Measurements from ENCODE around the gene ING1.

ING1 gene

GRCh38 chr13:110677731-110678545 lies 35.6 kb upstream of the ING1 start:
- no peak for DNase-seq
- no peak overlapping the region for H3K9ac ChIP-seq (ENCODE audit: low read length)
- no peak overlapping the region for H4K91ac ChIP-seq (ENCODE audit: low read length)
- no peak overlapping the region for H2AFZ ChIP-seq (ENCODE audit: low read depth, low read length)
- no peak overlapping the region for H3K4me3 ChIP-seq (ENCODE audit: insufficient read depth in 1 of 2, low read depth in 1 of 2, low read length in 2 of 2)
- no peak overlapping the region for H2BK15ac ChIP-seq (ENCODE audit: low read depth, poor library complexity, severe bottlenecking)
- peaks cover 22% of the 10 kb centered on the region for H3K79me1 ChIP-seq (replicated peaks; ENCODE audit: low read length, poor library complexity, severe bottlenecking)
- H3K18ac ChIP-seq (ENCODE audit: low read depth in 1 of 2, low read length in 2 of 2) = no peak overlapping the region
- no peaks in the 10 kb centered on the region for H3K27me3 ChIP-seq (ENCODE audit: control insufficient read depth in 1 of 2, insufficient read depth in 1 of 2, low read length in 2 of 2)
- H3K23ac ChIP-seq (ENCODE audit: low read length in 2 of 2) = no peak overlapping the region
- WGBS = 93% methylated on average over 28 of the region's 28 CpGs
- no peaks in the 10 kb centered on the region for H3K9me3 ChIP-seq (ENCODE audit: control insufficient read depth, low read length)
- H3K4me2 ChIP-seq (ENCODE audit: low read length, poor library complexity, severe bottlenecking) = no peak overlapping the region
- no peak overlapping the region for H3K4ac ChIP-seq (ENCODE audit: low read depth in 1 of 2, low read length in 2 of 2)
- no peak overlapping the region for H2AK5ac ChIP-seq (ENCODE audit: low read length, severe bottlenecking)
- H2BK12ac ChIP-seq (ENCODE audit: low read length in 2 of 2) = no peak overlapping the region
- peaks cover 13% of the 10 kb centered on the region for H3K4me1 ChIP-seq (ENCODE audit: control insufficient read depth, insufficient read depth, low read depth, low read length)
- H3K14ac ChIP-seq (ENCODE audit: low read length in 2 of 2) = no peak overlapping the region
- H3K36me3 ChIP-seq (ENCODE audit: control insufficient read depth in 1 of 2, insufficient read depth in 2 of 2, low read depth in 1 of 2, low read length in 2 of 2) = peaks cover 46 to 61% of the 10 kb centered on the region in 2 experiments
- no peak overlapping the region for H2BK5ac ChIP-seq (ENCODE audit: low read depth, low read length, poor library complexity, severe bottlenecking)
- H4K8ac ChIP-seq (ENCODE audit: low read length) = no peak overlapping the region
- H3K27ac ChIP-seq (ENCODE audit: low read length, poor library complexity, severe bottlenecking) = peak overlapping the region; percentile 1
- no peak overlapping the region for H2BK120ac ChIP-seq (ENCODE audit: low read depth, low read length)

GRCh38 chr13:110680852-110681251 lies 32.6 kb upstream of the ING1 start:
- Histone ChIP-seq H3K79me1 (replicated peaks; ENCODE audit: low read length, poor library complexity, severe bottlenecking) (peaks cover 31% of the 10 kb centered on the region), H2BK15ac (ENCODE audit: low read depth, poor library complexity, severe bottlenecking) (no peak overlapping the region), H2BK5ac (ENCODE audit: low read depth, low read length, poor library complexity, severe bottlenecking) (no peak overlapping the region), H3K4me2 (ENCODE audit: low read length, poor library complexity, severe bottlenecking) (no peak overlapping the region), H4K91ac (ENCODE audit: low read length) (no peak overlapping the region), H2AK5ac (ENCODE audit: low read length, severe bottlenecking) (no peak overlapping the region), H3K9me3 (ENCODE audit: control insufficient read depth, low read length) (no peaks in the 10 kb centered on the region), H3K27me3 (ENCODE audit: control insufficient read depth in 1 of 2, insufficient read depth in 1 of 2, low read length in 2 of 2) (no peaks in the 10 kb centered on the region), H3K36me3 (ENCODE audit: control insufficient read depth in 1 of 2, insufficient read depth in 2 of 2, low read depth in 1 of 2, low read length in 2 of 2) (peaks cover 53 to 86% of the 10 kb centered on the region in 2 experiments), H3K23ac (ENCODE audit: low read length in 2 of 2) (no peak overlapping the region), H4K8ac (ENCODE audit: low read length) (no peak overlapping the region), H3K27ac (ENCODE audit: low read length, poor library complexity, severe bottlenecking) (no peak overlapping the region), H3K4me3 (ENCODE audit: insufficient read depth in 1 of 2, low read depth in 1 of 2, low read length in 2 of 2) (no peak overlapping the region), H2BK120ac (ENCODE audit: low read depth, low read length) (no peak overlapping the region), H3K9ac (ENCODE audit: low read length) (no peak overlapping the region), H3K18ac (ENCODE audit: low read depth in 1 of 2, low read length in 2 of 2) (no peak overlapping the region), H2BK12ac (ENCODE audit: low read length in 2 of 2) (no peak overlapping the region), H3K4me1 (ENCODE audit: control insufficient read depth, insufficient read depth, low read depth, low read length) (peaks cover 15% of the 10 kb centered on the region), H2AFZ (ENCODE audit: low read depth, low read length) (no peak overlapping the region), H3K14ac (ENCODE audit: low read length in 2 of 2) (no peak overlapping the region), H3K4ac (ENCODE audit: low read depth in 1 of 2, low read length in 2 of 2) (no peak overlapping the region)
- DNase-seq = peak; percentile 39
- 85% methylated on average over 7 of the region's 7 CpGs for WGBS

- Histone ChIP-seq H3K14ac (ENCODE audit: low read length in 2 of 2) (no peak overlapping the region), H3K4me2 (ENCODE audit: low read length, poor library complexity, severe bottlenecking) (no peak overlapping the region), H4K8ac (ENCODE audit: low read length) (no peak overlapping the region), H2AK5ac (ENCODE audit: low read length, severe bottlenecking) (no peak overlapping the region), H3K4me1 (ENCODE audit: control insufficient read depth, insufficient read depth, low read depth, low read length) (peaks cover 13% of the 10 kb centered on the region), H2BK120ac (ENCODE audit: low read depth, low read length) (no peak overlapping the region), H3K36me3 (ENCODE audit: control insufficient read depth in 1 of 2, insufficient read depth in 2 of 2, low read depth in 1 of 2, low read length in 2 of 2) (peaks cover 45 to 86% of the 10 kb centered on the region in 2 experiments), H3K27me3 (ENCODE audit: control insufficient read depth in 1 of 2, insufficient read depth in 1 of 2, low read length in 2 of 2) (no peaks in the 10 kb centered on the region), H3K4ac (ENCODE audit: low read depth in 1 of 2, low read length in 2 of 2) (no peak overlapping the region), H2AFZ (ENCODE audit: low read depth, low read length) (no peak overlapping the region), H3K27ac (ENCODE audit: low read length, poor library complexity, severe bottlenecking) (no peak overlapping the region), H4K91ac (ENCODE audit: low read length) (peak overlapping the region; percentile 18), H2BK12ac (ENCODE audit: low read length in 2 of 2) (no peak overlapping the region), H3K23ac (ENCODE audit: low read length in 2 of 2) (no peak overlapping the region), H2BK5ac (ENCODE audit: low read depth, low read length, poor library complexity, severe bottlenecking) (no peak overlapping the region), H3K79me1 (replicated peaks; ENCODE audit: low read length, poor library complexity, severe bottlenecking) (peaks cover 27% of the 10 kb centered on the region), H3K9me3 (ENCODE audit: control insufficient read depth, low read length) (no peaks in the 10 kb centered on the region), H3K9ac (ENCODE audit: low read length) (no peak overlapping the region), H3K18ac (ENCODE audit: low read depth in 1 of 2, low read length in 2 of 2) (no peak overlapping the region), H2BK15ac (ENCODE audit: low read depth, poor library complexity, severe bottlenecking) (no peak overlapping the region), H3K4me3 (ENCODE audit: insufficient read depth in 1 of 2, low read depth in 1 of 2, low read length in 2 of 2) (no peak overlapping the region)
- WGBS = 98% methylated on average over 10 of the region's 15 CpGs
- DNase-seq = no peak
Measured at GRCh38 chr13:110681868-110682550, 31.5 kb upstream of the ING1 start.

GRCh38 chr13:110682746-110683145 lies 30.8 kb upstream of the ING1 start:
- Histone ChIP-seq H3K27ac (ENCODE audit: low read length, poor library complexity, severe bottlenecking) (no peak overlapping the region), H3K4ac (ENCODE audit: low read depth in 1 of 2, low read length in 2 of 2) (no peak overlapping the region), H2BK15ac (ENCODE audit: low read depth, poor library complexity, severe bottlenecking) (no peak overlapping the region), H3K9me3 (ENCODE audit: control insufficient read depth, low read length) (no peaks in the 10 kb centered on the region), H3K9ac (ENCODE audit: low read length) (no peak overlapping the region), H2AFZ (ENCODE audit: low read depth, low read length) (no peak overlapping the region), H3K27me3 (ENCODE audit: control insufficient read depth in 1 of 2, insufficient read depth in 1 of 2, low read length in 2 of 2) (no peaks in the 10 kb centered on the region), H4K8ac (ENCODE audit: low read length) (no peak overlapping the region), H3K23ac (ENCODE audit: low read length in 2 of 2) (no peak overlapping the region), H3K14ac (ENCODE audit: low read length in 2 of 2) (no peak overlapping the region), H3K18ac (ENCODE audit: low read depth in 1 of 2, low read length in 2 of 2) (no peak overlapping the region), H3K4me1 (ENCODE audit: control insufficient read depth, insufficient read depth, low read depth, low read length) (peaks cover 11% of the 10 kb centered on the region), H2BK5ac (ENCODE audit: low read depth, low read length, poor library complexity, severe bottlenecking) (no peak overlapping the region), H3K4me2 (ENCODE audit: low read length, poor library complexity, severe bottlenecking) (no peak overlapping the region), H2AK5ac (ENCODE audit: low read length, severe bottlenecking) (peak overlapping the region; percentile 63), H3K79me1 (replicated peaks; ENCODE audit: low read length, poor library complexity, severe bottlenecking) (peaks cover 29% of the 10 kb centered on the region), H2BK120ac (ENCODE audit: low read depth, low read length) (no peak overlapping the region), H3K36me3 (ENCODE audit: control insufficient read depth in 1 of 2, insufficient read depth in 2 of 2, low read depth in 1 of 2, low read length in 2 of 2) (peaks cover 46 to 94% of the 10 kb centered on the region in 2 experiments), H3K4me3 (ENCODE audit: insufficient read depth in 1 of 2, low read depth in 1 of 2, low read length in 2 of 2) (no peak overlapping the region), H4K91ac (ENCODE audit: low read length) (no peak overlapping the region), H2BK12ac (ENCODE audit: low read length in 2 of 2) (no peak overlapping the region)
- DNase-seq = no peak
- over 99% methylated on average over 8 of the region's 12 CpGs for WGBS

Measured in mesenchymal stem cell (in vitro differentiated cells and primary cell).